ENCODE measurements around the gene CMTM4. TPM values are rescaled to one million over a fixed set of nuclear protein-coding genes. Genes with fewer than 3 reads are reported as not detected.
"Not testable (repeated sequence)": the region's sequence is repeated elsewhere in the genome, so short reads cannot be mapped to it uniquely, and the experiment has no call there.

Gene CMTM4
- polyA plus RNA-seq, 3 donors: 69.1 to 70.8 (median 69.4) TPM

GRCh38 chr16:66677179-66677578 is 19.4 kb downstream of the CMTM4 start:
- no peak for DNase-seq (ENCODE audit: low read depth in 3 of 3, low spot score in 2 of 3)

GRCh38 chr16:66676599-66676998 is 19.9 kb downstream of the CMTM4 start:
- DNase-seq (ENCODE audit: low read depth in 3 of 3, low spot score in 2 of 3): no peak

GRCh38 chr16:66673691-66674090 is 22.9 kb downstream of the CMTM4 start:
- DNase-seq (ENCODE audit: low read depth in 3 of 3, low spot score in 2 of 3): no peak

- DNase-seq (ENCODE audit: low read depth in 3 of 3, low spot score in 2 of 3): no peak
These were observed 25.7 kb downstream of the CMTM4 start for GRCh38 chr16:66670691-66671388.

- DNase-seq (ENCODE audit: low read depth in 3 of 3, low spot score in 2 of 3): no peak
These were observed 27.6 kb downstream of the CMTM4 start for GRCh38 chr16:66668777-66669444.

GRCh38 chr16:66667944-66668343 is 28.6 kb downstream of the CMTM4 start:
- DNase-seq (ENCODE audit: low read depth in 3 of 3, low spot score in 2 of 3): no peak

GRCh38 chr16:66662445-66663194 is 33.9 kb downstream of the CMTM4 start:
- DNase-seq (ENCODE audit: low read depth in 3 of 3, low spot score in 2 of 3): no peak

- DNase-seq (ENCODE audit: low read depth in 3 of 3, low spot score in 2 of 3): not testable (repeated sequence)
These were observed 34.7 kb downstream of the CMTM4 start for GRCh38 chr16:66661671-66662346.

GRCh38 chr16:66661210-66661560 is 35.4 kb downstream of the CMTM4 start:
- no peak for DNase-seq (ENCODE audit: low read depth in 3 of 3, low spot score in 2 of 3)

- peak; percentile 40 to 66 (median 52) for DNase-seq (ENCODE audit: low read depth in 3 of 3, low spot score in 2 of 3)
These were observed 35.9 kb downstream of the CMTM4 start for GRCh38 chr16:66660422-66661209.

- DNase-seq (ENCODE audit: low read depth in 3 of 3, low spot score in 2 of 3): no peak
These were observed 37.7 kb downstream of the CMTM4 start for GRCh38 chr16:66658860-66659190.

GRCh38 chr16:66658143-66658859 is 38.2 kb downstream of the CMTM4 start:
- DNase-seq (ENCODE audit: low read depth in 3 of 3, low spot score in 2 of 3): no peak

- no peak for DNase-seq (ENCODE audit: low read depth in 3 of 3, low spot score in 2 of 3)
These were observed 40.0 kb downstream of the CMTM4 start for GRCh38 chr16:66656547-66656946.

GRCh38 chr16:66653581-66654350 is 42.8 kb downstream of the CMTM4 start:
- no peak for DNase-seq (ENCODE audit: low read depth in 3 of 3, low spot score in 2 of 3)

- no peak for DNase-seq (ENCODE audit: low read depth in 3 of 3, low spot score in 2 of 3)
These were observed 43.7 kb downstream of the CMTM4 start for GRCh38 chr16:66652661-66653360.

- DNase-seq (ENCODE audit: low read depth in 3 of 3, low spot score in 2 of 3): no peak
These were observed 44.6 kb downstream of the CMTM4 start for GRCh38 chr16:66651965-66652364.

GRCh38 chr16:66651474-66651765 is 45.1 kb downstream of the CMTM4 start:
- no peak for DNase-seq (ENCODE audit: low read depth in 3 of 3, low spot score in 2 of 3)

GRCh38 chr16:66650707-66651473 is 45.7 kb downstream of the CMTM4 start:
- peak; percentile 78 to 85 (median 80) for DNase-seq (ENCODE audit: low read depth in 3 of 3, low spot score in 2 of 3)

All from right renal cortex interstitium (tissue), 3 donors.